ENCODE data around the gene HDAC2.
"Not testable (repeated sequence)": the region's sequence is repeated elsewhere in the genome, so short reads cannot be mapped to it uniquely, and the experiment has no call there.

The HDAC2 gene

DNA sequence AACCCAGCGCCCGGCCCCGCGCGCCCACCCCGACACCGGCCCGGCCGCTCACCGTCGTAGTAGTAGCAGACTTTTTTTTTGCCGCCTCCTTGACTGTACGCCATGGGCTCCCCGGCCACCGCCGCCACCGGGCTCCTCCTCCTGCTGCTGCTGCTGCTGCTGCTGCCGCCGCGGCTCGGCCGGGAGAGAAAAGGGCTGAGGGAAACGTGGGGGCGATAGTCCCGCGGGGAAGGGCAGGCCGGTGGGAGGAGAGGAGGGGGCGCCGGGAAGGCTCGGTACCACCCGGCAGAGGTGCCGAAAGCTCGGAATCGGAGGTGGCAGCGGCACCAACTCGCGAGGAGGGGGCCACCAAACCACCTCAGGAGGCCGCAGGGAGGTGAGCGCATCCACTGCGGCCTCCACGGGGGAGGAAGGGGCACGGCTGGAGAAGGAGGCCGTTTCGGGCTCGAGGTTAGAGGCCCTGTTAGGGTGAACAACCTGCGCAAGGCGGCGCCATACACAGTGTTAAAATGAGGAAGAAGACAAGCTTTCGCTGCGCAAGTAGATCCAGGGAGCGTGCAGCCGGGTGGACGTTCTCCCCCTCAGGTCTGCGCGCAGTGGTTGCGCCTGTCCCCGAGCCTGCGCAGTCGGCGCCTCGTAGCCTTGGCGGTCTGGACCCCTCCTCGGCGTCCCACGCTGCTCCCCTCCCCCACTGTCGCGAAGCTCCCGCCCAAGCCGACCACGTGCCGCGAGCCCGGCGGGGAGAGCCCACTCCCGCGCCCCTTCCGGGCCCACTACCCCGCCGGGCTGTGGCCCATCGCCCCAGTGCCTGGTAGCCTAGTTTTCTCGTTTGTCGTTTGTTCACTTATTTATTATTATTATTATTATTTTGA lies at the start of gene HDAC2:
Gene HDAC2 (minus strand): TSS at position 344 of the 872 bp plus-strand sequence. CDS start 240 bp downstream, at position 104.
- DNase-seq (ENCODE audit: low read depth): peak; percentile 50

DNA sequence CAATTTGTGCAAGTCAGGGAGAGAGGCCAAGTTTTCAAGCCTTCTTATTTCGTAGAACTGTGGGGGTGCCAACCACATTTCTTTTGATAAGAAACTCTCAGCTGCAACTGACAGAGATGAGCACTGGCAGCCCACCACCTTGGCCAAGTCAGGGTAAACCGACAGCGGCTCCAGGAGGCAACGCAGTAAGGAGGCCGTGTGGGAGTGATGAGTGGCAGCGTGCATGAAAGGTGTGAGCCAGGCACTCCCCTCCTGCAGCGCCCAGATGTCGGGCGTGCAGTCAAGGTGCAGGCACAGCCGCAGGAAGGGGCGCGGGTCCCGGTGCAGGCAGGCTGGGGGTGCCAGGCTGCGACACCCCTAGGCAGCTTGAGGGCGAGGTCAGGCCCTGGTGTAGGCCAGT lies 49.2 kb upstream of the HDAC2 start:
- no peak for DNase-seq (ENCODE audit: low read depth)

DNA sequence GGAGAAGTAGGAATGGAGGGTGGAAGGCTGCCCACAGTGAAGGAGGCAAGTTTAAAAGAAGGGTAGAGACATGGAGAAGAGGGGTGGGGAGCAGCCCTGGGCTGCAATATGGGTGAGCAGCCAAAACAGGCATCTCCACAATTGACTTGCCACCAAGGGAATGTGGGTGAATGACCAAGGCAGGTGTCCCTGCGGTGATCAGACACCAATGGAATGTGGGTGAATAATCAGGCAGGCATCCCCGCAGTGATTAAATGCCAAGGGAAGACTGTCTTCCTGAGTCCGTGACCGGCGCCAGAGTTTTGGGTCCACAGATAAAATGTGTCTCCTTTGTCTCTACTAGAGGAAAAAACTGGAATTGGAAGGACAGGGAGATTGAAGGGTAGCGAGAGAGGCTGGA lies 46.2 kb upstream of the HDAC2 start:
- not testable (repeated sequence) for DNase-seq (ENCODE audit: low read depth)

DNA sequence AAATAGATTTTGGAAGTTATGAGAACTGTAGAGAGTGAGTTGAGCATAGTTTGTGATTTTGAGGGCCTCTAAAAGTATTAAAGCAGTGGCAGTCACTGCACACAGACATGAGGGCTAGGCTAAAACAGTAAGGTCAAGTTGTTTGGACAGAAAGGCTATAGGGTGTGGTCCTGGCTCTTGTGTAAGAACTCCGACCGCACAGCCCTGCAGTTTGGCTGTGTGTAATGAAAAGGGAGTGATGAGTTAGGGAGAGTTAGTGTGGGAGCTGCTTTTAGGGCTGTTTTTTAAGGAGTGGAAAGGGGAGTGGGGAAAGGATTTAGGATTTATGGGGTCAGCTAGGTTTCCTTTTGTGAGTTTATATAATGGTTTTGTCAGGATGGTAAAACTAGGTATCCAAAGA lies 43.2 kb upstream of the HDAC2 start:
- DNase-seq (ENCODE audit: low read depth): not testable (repeated sequence)

DNA sequence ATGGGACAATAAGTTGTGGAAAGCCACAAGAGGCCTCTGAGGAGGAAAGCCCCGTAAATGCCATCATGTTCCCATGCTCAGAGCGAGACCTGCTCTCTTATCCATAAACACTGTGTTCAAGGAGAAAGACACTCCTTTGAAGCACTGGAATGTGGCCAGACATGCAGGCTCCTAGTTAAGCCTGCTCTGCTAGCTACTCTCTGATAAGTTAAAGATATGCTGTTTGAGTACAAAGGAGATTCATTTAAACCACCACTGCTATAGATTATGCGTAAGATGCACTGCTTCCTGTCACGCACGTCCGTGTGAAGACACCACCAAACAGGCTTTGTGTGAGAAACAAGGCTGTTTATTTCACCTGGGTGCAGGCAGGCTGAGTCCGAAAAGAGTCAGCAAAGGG lies 40.5 kb upstream of the HDAC2 start:
- DNase-seq (ENCODE audit: low read depth): not testable (repeated sequence)

DNA sequence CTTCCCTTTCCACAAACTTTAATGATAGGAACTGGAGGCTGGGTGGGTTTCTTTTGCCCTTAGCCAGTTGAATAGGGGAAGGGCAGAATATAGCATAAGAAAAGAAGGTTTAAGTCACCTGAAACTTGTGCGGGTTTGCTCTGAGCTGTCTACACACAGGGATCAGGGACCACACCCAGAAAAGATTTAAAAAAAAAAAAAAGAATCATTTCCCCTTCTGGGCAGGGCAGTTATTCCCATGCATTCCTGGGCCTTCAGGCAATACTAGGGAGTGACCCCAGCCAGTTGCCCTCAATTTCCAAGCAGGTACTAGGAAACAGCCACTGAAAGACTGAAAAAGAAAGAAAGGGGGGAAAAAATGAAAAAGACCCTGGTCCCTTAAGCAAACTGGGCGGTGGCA lies 39.6 kb upstream of the HDAC2 start:
- DNase-seq (ENCODE audit: low read depth): no peak

DNA sequence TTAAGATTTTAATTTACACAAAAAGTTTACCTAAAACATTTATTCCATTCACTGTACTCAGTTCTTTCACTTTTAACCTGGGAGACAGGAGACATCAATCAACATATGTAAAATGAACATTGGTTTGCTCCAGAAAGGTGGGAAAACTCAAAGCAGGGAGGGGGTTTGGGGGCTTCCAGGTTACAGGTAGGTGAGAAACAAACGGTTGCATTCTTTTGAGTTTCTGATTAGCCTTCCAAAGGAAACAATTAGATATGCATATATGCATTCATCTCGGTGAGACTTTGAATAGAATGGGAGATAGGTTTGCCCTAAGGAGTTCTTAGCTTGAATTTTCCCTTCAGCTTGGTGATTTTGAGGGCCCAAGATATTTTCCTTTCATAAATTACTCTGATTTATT lies 38.2 kb upstream of the HDAC2 start:
- no peak for DNase-seq (ENCODE audit: low read depth)

DNA sequence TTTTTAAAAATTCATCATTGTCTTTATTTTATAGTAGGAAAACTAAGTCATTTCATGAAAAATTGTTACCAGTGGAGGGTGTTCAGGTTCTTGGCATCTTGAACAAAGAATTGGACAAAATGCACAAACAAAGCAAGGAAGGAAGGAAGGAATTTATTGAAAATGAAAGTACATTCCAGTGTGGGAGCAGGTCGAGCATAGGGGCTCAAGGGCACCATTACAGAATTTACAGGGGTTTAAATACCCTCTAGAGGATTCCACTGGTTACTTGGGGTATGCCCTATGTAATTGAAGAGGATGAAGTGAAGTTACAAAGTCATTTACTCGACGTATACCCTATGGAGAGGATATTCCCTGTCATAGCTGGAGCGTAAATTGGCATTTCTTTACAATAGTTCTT lies 37.4 kb upstream of the HDAC2 start:
- no peak for DNase-seq (ENCODE audit: low read depth)

DNA sequence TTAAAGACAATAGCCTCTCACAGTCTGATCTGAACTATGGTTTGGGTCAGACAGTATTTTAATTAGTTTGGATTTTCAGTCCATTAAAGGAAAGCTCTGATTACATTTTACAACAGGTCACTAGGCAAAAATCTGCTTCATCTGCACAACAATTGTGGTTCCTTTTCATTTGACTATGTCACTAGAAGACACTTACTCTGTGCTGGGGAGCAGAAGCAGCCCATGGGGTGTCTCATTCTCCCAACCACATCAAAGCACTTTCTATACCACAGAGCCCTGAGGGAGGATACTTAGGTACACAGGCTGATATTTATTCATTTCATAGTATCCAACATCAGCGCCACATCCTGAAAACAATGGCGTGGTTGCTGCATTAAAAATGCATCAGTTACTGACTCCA lies 36.6 kb upstream of the HDAC2 start:
- no peak for DNase-seq (ENCODE audit: low read depth)

DNA sequence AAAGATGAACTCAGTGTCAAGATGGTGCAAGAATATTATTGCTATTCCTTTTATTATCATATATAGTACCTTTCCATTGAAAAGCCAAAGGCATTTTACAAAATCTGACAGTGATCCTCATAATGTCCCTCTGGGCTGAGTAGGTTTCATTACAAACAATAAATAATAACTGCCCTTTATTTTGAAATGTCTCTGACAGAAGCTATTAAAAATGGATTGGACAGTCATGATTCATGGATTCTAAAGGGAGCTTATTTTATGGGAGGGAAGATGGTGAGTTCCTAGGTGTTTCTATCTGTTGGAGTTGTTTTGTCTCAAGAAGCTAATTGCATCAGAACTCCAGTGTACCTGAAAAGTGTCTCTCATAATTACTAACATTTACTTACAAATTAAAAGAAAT lies 30.4 kb upstream of the HDAC2 start:
- no peak for DNase-seq (ENCODE audit: low read depth)

DNA sequence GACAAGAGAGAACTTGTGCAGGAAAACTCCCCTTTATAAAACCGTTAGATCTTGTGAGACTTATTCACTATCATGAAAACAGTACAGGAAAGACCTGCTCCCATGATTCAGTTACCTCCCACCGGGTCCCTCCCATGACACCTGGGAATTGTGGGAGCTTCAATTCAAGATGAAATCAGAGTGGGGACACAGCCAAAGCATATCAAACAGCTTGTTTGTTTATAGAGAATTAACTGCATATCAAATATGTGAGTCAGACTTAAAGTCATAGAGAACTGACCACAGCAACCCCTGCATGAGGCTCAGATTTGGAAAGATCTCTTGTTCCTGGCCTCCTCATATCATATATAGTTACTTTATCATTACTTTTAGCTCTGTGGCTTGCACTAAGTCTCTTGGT lies 29.1 kb upstream of the HDAC2 start:
- DNase-seq (ENCODE audit: low read depth): no peak

DNA sequence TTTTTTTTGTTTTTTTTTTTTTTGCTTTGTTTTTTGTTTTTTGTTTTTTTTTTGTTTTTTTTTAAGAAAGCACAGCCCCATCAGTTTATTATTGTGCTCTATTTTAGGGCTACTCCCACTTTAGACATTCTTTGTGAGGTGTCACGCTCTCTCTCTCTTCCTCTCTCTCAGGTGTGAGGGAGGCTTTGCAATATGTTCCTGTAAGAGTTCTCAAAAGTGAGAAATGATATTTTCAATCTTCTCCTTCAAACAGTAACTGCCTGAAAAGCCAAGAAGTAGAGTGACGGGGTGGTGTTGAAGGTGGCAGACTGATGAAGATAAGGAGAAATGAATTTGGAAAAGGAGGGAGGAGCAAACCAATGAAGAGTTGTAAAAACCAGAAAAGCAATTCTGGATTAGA lies 28.3 kb upstream of the HDAC2 start:
- DNase-seq (ENCODE audit: low read depth): no peak

DNA sequence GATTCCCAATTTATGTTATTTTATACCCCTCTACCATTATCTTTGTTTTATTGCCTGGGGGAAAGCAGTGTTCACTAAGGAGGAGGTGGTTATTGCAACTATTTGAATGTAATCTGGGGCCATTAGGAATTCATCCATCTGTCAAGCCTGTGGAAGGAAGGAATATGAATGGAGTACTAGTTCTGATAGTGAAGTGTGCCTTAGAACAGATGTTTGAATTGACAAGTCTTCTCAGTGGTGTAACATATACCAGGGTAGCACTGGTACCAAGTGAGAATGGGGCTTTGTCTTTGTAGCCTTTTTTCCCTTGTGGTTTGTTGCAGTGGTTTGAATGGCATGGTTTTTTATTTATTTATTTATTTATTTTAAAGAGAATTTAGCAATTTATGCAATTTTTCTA lies 27.9 kb upstream of the HDAC2 start:
- no peak for DNase-seq (ENCODE audit: low read depth)

DNA sequence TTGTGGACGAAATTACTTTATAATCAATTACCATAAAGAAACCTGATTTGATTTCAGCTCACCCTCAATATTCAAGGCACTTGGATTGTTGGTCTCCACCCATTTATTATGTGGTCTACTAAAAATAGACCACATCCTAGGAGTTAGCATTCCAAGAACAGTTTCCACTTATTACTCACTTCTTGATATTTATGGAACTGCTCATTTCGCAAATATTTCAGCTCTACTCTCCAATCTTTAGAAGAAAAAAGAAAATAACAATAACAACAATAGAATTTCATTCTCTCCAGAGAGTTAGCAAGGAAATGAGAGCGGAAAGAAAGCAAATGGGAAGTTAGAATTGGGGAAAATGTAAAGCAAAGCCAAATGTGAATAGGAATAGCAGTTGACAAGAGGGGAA lies 26.2 kb upstream of the HDAC2 start:
- DNase-seq (ENCODE audit: low read depth): peak; percentile 42

DNA sequence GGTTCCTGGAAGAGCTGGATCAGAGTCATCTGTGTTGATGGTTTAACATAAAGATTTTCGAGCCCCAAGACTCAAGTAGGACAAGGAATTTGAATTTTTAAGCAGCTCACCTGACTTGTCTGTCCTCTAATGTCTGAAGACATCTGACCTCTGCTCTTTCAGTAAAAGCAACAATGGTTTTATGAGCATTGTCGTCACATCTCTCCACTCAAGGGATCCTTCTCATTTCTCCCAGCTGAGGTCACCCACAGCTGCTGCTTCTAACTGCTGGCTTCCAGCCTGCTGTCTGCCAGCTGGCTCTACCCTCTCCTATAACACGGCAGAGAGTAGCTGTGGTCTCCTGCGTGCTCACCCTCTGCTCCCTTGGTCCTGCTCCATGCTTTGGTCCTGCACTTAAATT lies 24.7 kb upstream of the HDAC2 start:
- peak; percentile 89 for DNase-seq (ENCODE audit: low read depth)

DNA sequence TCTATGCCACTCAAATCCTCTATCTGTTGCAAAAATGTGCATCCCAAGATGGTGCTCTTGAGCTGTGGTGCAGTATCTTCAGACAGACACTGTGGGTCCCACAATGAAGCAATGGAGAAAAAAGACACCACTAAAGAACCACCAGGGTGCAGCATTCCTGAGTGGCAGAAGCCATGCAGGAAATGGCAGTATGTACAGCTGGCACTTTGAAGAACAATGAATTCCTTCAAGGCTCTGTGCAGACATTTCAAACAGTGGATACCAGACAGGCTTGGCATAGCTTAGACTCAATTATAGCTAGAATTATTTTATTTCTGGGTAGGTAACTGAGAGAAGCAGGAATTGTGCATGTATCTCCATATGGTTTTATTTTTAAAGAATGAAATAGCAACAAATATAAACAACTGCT lies 24.0 kb upstream of the HDAC2 start:
- DNase-seq (ENCODE audit: low read depth): peak; percentile 77

DNA sequence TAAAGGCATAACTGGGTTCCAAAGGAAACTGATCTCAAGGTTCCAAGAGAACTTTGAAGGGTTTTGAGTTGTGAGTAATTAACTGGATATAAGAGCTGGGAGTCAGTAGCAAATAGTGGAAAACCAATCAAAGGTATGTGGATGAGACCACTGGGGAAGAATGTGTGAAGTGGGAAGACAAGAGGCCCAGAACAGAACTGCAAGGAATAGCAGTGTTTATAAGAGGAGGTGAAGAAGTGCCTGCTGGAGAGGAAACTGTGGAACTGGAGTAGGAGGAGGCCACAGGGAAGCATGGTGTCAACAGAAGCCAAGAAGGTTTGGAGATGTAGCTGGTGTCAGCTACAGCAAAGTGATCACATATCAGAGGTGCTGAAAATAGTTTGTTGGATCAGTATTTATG lies 18.7 kb upstream of the HDAC2 start:
- no peak for DNase-seq (ENCODE audit: low read depth)

DNA sequence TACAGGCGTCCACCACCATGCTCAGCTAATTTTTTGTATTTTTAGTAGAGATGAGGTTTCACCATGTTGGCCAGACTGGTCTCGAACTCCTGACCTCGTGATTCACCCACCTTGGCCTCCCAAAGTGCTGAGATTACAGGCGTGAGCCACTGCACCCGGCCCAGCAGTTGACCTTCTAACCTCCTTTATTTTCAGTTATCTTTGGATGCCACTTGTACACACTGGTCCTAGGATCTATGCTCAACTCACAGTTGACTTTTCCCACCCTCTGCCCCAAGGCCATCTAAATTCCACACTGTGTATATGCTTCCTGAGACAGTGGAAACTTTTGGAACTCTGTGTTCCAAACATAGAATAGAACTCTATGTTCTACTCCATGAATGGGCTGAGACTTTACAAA lies 11.7 kb upstream of the HDAC2 start:
- DNase-seq (ENCODE audit: low read depth): not testable (repeated sequence)

DNA sequence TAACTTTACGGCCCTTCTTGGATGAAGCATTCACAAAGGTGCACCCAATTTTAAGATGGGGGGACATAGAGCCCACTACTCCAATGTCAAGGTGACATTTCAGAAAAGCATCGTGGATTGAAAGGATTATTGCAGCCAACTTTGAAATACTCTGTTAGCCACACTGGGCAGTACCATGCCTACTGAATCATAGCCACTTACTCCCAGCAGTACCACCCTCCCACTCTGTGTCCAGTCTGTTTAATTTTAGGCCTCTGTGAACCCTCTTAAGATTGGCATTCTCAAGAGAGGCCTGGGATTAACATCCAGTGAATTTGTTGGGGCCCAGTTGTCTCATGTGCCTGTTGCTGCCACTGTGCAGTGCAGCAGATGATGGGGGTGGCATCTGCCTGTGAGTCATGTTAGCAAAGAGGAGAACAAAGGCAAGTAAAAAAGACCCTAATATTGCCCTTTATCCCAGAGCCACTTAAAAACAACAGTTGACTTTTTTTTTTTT lies 11.2 kb upstream of the HDAC2 start:
- DNase-seq (ENCODE audit: low read depth): no peak

DNA sequence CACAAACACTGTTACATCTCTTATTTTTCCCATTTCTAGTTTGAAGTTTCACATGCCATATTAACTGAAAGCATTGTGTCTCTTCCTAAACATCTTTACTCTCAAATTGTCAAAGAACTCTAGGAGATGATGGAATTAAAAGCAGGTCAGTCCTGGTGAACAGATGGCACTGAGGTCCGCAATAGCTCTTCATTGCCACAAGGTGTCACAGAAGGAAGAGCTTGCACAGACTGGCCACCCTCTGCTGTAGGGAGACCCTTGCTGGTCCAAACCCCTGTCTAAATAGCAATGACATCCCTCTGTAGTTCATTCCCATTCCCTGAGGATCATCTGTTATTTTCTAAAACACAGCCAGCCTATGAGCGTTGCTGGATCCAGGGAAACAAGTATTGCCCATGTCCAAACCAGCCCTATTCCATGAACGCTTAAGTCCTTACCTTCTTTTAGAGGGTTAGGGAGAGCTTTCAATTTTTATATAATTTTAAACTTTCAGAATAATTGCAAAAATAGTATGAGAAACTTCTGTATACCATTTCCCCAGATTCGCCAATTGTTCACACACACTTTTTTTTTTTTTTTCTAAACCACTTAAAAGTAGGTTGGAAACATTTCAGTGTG lies 10.1 kb upstream of the HDAC2 start:
- no peak for DNase-seq (ENCODE audit: low read depth)

DNA sequence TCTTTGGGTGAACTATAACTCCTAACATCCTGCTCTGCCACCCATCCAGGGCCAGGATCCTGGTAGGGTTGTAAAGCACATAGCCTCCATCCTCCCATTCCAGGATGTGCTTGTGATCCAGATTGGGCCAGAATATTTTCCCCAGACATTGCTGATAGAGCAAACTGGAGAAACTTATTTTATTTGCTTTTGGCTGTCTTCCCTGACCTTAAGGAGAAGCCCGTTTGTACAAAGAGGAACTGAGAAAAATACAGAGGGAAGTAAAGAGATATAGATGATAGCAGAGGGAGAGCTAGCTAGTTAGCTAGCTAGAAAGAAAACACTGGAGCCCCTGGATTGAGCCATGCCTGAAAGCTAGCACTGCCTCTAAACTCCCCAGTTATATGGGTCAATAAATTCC lies 9.0 kb upstream of the HDAC2 start:
- no peak for DNase-seq (ENCODE audit: low read depth)

DNA sequence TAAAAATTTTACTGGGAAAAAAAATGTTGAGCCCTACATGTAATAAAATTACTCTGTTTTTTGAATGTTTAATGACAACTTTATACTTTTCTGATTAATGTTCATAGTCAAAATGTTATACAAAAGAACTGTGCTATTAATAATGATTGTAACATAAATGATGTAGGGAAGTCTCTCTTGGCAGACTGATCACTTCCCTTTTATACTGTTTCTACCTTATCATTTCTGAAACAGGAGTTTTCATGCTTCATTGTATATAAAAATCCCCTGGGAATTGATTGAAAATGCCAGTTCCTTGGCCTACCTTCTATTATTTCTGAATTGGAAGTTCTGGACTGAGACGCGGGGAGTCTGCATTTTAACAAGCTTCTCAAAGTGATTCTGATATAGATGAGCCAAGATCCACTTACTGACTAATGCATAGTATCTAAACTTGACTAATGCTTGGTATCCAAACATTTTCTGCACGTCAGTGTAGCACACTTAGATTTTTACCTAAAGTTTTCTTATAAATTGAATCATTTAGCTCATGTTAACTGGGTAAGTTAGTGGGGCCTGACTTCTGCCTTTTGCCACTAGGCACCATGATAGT lies 7.2 kb upstream of the HDAC2 start:
- DNase-seq (ENCODE audit: low read depth): no peak

DNA sequence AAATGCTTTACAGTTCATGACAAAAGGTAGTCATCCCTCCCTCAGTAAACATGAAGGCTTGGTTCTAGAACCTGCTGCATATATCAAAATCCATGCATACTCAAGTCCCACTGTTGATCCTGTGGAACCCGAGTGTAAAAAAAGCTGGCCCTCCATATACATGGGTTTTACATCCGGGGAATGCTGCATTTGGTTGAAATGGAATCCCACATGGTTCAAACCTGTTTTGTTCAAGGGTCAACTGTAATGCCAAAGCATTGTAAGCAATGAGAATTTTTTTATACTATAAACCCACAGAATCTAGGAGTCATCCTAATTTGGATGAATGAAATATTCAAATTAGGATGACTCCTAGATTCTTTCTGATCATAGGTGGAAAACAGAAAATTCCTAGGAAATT lies 5.9 kb upstream of the HDAC2 start:
- no peak for DNase-seq (ENCODE audit: low read depth)

Data from GM04504 (cell line).